GM19238 (cell line): ENCODE data around the gene TERF2IP.

Experiments
- DNase-seq: peaks from one replicate; pipeline ENCODE4 v3.0.0; 2011; ENCODE audit warnings: low spot score; ENCODE audit not compliant: insufficient read length

The TERF2IP gene

GRCh38 chr16:75635036-75635435 is 12.5 kb upstream of the TERF2IP start:
- no peak for DNase-seq

- no peak for DNase-seq
Measured at GRCh38 chr16:75640598-75640997, 7.0 kb upstream of the TERF2IP start.

GRCh38 chr16:75644240-75645012 is 3.1 kb upstream of the TERF2IP start:
- no peak for DNase-seq

DNA sequence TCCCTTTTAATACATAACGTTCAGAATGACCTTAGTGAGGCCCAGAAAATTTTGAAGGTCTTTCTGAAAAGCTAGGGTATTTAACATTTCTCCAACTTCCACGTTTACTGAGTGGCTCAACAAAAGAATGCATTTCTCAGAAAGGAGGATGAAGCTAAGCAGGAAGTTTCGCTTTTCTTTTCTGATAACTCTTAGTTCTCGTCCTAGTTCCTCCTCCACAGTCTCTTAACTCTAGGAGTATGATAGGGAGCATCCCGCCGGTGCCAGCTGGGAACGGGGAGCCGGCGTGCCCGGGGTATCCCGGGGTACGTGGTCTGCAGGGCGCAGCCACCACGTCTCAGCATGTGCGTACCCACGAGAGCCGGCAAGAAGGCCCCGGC is 471 bp upstream of the TERF2IP start:
- DNase-seq, result no peak

GRCh38 chr16:75648265-75649076 is 898 bp downstream of the TERF2IP start:
- peak; percentile 50 for DNase-seq

GRCh38 chr16:75653922-75654321 is 6.3 kb downstream of the TERF2IP start:
- no peak for DNase-seq

DNA sequence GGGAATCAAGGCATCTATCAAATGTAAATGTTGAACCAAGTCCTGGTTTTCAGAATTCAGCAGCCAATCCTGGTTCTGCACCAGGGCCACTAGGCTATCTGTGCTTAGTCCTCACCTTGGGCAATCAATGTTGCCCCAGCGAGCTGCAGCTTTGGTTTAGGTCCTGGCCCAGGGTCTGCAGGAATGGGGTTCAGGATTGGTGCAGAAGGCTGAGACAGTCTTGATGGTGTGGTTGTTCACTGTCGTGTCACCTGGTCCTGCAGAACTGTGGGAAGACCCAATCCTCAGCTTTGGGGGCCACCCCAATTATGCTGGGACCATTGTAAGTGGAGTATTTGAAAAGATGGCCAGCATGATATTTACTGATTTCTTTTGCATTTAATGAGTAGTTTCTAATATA is 10.6 kb downstream of the TERF2IP start:
- DNase-seq, result no peak

GRCh38 chr16:75660321-75660720 is 12.7 kb downstream of the TERF2IP start:
- no peak for DNase-seq

DNA sequence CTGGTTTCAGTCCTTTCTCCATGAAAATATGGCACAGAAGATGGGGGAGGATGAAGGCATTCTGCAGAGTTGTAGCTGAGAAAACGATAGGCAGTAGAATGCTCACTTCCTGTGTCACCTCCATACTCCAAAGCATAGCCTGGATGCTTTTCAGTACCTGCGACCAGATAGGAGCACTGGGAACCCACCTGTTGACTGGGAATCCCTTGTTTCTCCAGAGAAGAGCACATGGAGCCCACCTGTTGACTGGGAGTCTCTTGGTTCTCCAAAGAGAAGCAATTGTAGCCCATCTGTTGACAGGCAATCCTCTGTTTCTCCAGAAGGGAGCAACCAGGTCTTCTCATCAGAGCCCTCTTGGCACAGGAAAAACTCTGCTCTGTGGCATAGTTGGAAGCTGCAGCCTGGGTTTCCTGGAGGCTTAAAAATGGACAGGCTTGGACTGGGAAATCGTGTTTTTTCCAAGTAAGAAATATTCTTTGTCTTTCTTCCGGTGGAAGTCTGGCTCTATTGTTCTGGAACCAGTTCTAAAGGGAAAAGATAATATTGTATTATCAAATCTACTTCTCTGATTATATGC is 13.2 kb downstream of the TERF2IP start:
- DNase-seq, result no peak

- no peak for DNase-seq
Measured at GRCh38 chr16:75667503-75667902, 19.9 kb downstream of the TERF2IP start.

DNA sequence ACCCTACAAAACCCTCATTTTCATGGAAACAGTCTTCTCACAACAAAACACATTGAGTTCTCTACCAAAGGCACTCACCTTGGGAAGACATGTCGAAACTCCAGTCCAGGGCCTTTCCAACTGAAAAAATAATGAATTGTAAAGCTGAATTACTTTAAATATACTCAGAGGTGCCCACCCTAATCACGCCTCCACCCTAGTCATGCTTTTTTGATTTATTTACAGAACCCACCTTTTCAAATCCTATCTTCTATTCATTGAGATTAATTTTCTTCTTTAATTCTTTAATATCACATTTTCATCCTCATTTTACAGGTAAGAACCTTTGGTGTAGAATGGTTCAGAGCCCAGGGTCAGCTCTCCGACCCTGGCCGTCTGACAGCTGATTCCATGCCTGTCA is 29.3 kb downstream of the TERF2IP start, which contains the start of gene CPHXL2:
Gene CPHXL2, minus strand, starts transcription at position 101 of the 400 bp plus-strand sequence. Its CDS starts 10 bp downstream, at position 91.
- no peak for DNase-seq

DNA sequence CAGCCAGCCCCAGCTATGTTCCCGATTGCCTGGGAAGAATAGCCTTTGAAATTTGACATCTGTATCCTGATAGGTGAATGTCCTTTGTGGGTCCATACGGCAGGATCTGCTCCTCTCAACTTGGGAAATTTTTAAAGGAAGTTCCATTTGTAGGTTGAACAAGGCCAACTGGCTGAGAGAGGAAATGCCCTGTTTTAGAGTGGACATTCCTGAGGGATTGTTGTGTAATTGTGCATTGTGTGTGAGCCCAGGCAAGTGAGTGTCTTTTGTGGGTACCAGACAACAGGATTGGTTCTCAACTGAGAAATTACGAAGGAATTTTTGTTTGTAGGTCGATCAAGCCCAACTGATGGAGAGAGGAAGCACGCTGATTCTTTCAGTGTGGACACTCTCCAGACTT is 31.8 kb downstream of the TERF2IP start:
- no peak for DNase-seq

DNA sequence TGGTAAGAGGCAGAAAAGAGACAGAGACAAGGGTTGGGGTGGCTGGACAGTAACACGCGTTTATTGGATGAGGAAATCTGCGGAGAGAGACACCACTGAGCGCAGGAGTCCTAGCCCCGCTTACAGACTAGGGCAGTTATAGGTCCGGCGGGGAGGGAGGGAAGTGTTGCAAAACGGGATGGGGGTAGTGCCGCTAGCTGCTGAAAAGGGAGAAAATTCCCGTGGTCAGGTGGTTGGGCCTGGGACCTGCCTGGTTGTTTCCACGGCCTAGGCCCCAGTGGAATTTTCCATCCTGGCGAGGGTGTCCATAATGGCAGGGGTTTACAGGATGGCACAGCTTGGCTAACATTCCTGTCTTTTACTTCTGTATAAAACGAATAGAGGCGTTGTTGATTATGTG is 34.7 kb downstream of the TERF2IP start:
- DNase-seq, result no peak

GRCh38 chr16:75687361-75687760 is 39.8 kb downstream of the TERF2IP start:
- no peak for DNase-seq

- DNase-seq, result no peak
Measured at GRCh38 chr16:75695708-75696107, 48.1 kb downstream of the TERF2IP start.

- DNase-seq, result no peak
Measured at GRCh38 chr16:75697571-75697970, 50.0 kb downstream of the TERF2IP start.

GRCh38 chr16:75701361-75701760 is 53.8 kb downstream of the TERF2IP start, which contains the start of gene DUXB:
DUXB (minus strand) TSS chr16:75701461; CDS start chr16:75701418, 43 bp downstream.
- no peak for DNase-seq

GRCh38 chr16:75702242-75702641 is 54.7 kb downstream of the TERF2IP start:
- DNase-seq, result no peak

- no peak for DNase-seq
Measured at GRCh38 chr16:75703306-75703705, 55.7 kb downstream of the TERF2IP start.
